SK-N-MC (cell line): ENCODE measurements around the gene TACC3.

Source experiments
- EZH2 ChIP-seq: fragments of 200-600 bp; sonication (generic); IDR thresholded peaks from one replicate; pipeline ENCODE4 v1.6.1; 2017; ENCODE audit warnings: antibody characterized with exemption
- POLR2AphosphoS5 ChIP-seq: IDR thresholded peaks from 2 replicates; pipeline ENCODE4 v1.6.1; 2012; ENCODE audit warnings: mild to moderate bottlenecking, low read depth, low read length, borderline replicate concordance

- TF ChIP-seq POLR2AphosphoS5 (no peak), EZH2 (no peak)
Observed at GRCh38 chr4:1763070-1763549, 41.8 kb downstream of the TACC3 start.
